ENCODE data around the gene CRYBG2. TPM values are rescaled to one million over a fixed set of nuclear protein-coding genes. Genes with fewer than 3 reads are reported as not detected.
A peak's percentile ranks its signal among the peaks of the same experiment; 100 is the strongest.

Gene CRYBG2
- total and polyA plus RNA-seq, 7 donors = 0.55 to 21.0 (median 13.8) TPM; not detected in 2

- DNase-seq = no peak
- intact Hi-C loops (cut with DNase I) = loop anchor here (1.0 to 10.0 kb wide), 3 partner anchors 46 to 214 kb away; partner anchors contain the start of genes C1orf232 and ZNF593
- H3K27ac ChIP-seq = no peak overlapping the region
- TF ChIP-seq EP300 (IDR thresholded peaks at IDR 0.05) (no peak), POLR2A (IDR thresholded peaks at IDR 0.05) (no peak), POLR2AphosphoS5 (IDR thresholded peaks at IDR 0.05) (no peak)
- TF ChIP-seq, protein P1, sequence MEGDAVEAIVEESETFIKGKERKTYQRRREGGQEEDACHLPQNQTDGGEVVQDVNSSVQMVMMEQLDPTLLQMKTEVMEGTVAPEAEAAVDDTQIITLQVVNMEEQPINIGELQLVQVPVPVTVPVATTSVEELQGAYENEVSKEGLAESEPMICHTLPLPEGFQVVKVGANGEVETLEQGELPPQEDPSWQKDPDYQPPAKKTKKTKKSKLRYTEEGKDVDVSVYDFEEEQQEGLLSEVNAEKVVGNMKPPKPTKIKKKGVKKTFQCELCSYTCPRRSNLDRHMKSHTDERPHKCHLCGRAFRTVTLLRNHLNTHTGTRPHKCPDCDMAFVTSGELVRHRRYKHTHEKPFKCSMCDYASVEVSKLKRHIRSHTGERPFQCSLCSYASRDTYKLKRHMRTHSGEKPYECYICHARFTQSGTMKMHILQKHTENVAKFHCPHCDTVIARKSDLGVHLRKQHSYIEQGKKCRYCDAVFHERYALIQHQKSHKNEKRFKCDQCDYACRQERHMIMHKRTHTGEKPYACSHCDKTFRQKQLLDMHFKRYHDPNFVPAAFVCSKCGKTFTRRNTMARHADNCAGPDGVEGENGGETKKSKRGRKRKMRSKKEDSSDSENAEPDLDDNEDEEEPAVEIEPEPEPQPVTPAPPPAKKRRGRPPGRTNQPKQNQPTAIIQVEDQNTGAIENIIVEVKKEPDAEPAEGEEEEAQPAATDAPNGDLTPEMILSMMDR (IDR thresholded peaks at IDR 0.05) = no peak
- WGBS, 2 donors = 56 to 60% methylated on average over 2 of the region's 2 CpGs
- no peaks in the 10 kb centered on the region for H3K36me3 ChIP-seq
- no peaks in the 10 kb centered on the region for H3K9me3 ChIP-seq
- no peaks in the 10 kb centered on the region for H3K27me3 ChIP-seq
- no peak overlapping the region for H3K4me3 ChIP-seq
- H3K4me1 ChIP-seq = peaks cover 0 to 6% (median 5%) of the 10 kb centered on the region in 4 donors
Observed at GRCh38 chr1:26320896-26321295, 33.0 kb downstream of the CRYBG2 start.

DNA sequence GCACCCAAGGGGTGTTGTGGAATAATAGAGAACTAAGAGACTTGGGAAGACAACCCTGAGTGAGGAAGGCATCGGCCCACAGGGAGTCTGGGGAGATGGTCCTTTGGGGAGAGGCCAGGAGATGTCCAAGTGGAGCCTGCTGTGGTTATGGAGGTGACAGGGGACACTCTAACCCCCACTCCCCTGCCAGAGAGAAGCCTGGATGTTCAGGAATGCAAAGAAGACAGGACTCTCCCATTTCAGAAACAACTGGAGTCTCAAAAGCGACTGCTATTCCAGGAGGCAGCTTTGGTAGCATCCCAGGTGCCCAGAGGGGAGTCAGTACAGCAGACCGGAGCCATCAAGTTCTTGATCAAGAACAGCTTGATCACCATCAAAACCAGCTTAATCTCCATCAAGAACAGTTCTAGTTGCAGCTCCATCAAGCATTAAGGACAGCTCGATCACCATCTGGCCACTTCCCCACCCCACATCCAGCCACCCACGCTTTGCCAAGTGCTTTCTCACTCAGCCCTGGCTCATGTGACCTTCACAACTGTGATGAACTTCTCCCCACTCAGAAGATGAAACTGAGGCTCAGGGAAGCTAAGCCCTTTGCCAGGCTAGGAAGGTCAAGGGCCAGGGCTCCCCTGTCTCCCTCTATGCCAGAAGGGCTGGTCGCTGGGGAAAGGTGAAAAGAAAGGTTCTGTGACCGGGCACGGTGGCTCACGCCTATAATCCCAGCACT, 35.4 kb downstream of the CRYBG2 start:
- Histone ChIP-seq H3K9me3 (no peaks in the 10 kb centered on the region), H3K4me3 (no peak overlapping the region), H3K4me1 (peaks cover 0 to 6% (median 5%) of the 10 kb centered on the region in 4 donors), H3K36me3 (no peaks in the 10 kb centered on the region), H3K27me3 (no peaks in the 10 kb centered on the region), H3K27ac (peak overlapping the region in 3 of 4 donors; percentile 6 to 31 (median 16))
- 53 to 81% methylated on average over 9 of the region's 9 CpGs for WGBS, 2 donors
- TF ChIP-seq POLR2A (IDR thresholded peaks at IDR 0.05) (no peak), POLR2AphosphoS5 (IDR thresholded peaks at IDR 0.05) (no peak), EP300 (IDR thresholded peaks at IDR 0.05) (no peak)
- TF ChIP-seq, protein P1 (IDR thresholded peaks at IDR 0.05) = no peak
- peak; percentile 74 for DNase-seq
- intact Hi-C loops (cut with DNase I) = no loop called here

- H3K4me3 ChIP-seq = no peak within 1 kb of the TSS
- peaks cover 0 to 6% (median 5%) of the 10 kb centered on the region in 4 donors for H3K4me1 ChIP-seq
- intact Hi-C loops (cut with DNase I) = no loop called here
- H3K27ac ChIP-seq = peak within 1 kb of the TSS in 3 of 4 donors; percentile 6 to 31 (median 16)
- no peaks in the 10 kb centered on the region for H3K36me3 ChIP-seq
- WGBS, 2 donors = 44 to 79% methylated on average over 12 of the region's 12 CpGs
- no peaks in the 10 kb centered on the region for H3K27me3 ChIP-seq
- TF ChIP-seq, protein P1 (IDR thresholded peaks at IDR 0.05) = no peak
- TF ChIP-seq POLR2AphosphoS5 (IDR thresholded peaks at IDR 0.05) = no peak
- no peak for TF ChIP-seq EP300 (IDR thresholded peaks at IDR 0.05)
- TF ChIP-seq POLR2A (IDR thresholded peaks at IDR 0.05) = no peak
- H3K9me3 ChIP-seq = no peaks in the 10 kb centered on the region
- no peak for DNase-seq
Observed at GRCh38 chr1:26317612-26318337, 36.2 kb downstream of the CRYBG2 start, which contains the start of gene CD52. TSS of gene CD52 (plus strand) at chr1:26317958. CDS start at chr1:26318018, 60 bp downstream.

GRCh38 chr1:26317146-26317545, 36.8 kb downstream of the CRYBG2 start:
- H3K27me3 ChIP-seq = no peaks in the 10 kb centered on the region
- H3K4me3 ChIP-seq = no peak overlapping the region
- 68 to 93% methylated on average over 2 of the region's 2 CpGs for WGBS, 2 donors
- no peak overlapping the region for H3K27ac ChIP-seq
- intact Hi-C loops (cut with DNase I) = no loop called here
- peaks cover 0 to 6% (median 5%) of the 10 kb centered on the region in 4 donors for H3K4me1 ChIP-seq
- no peaks in the 10 kb centered on the region for H3K9me3 ChIP-seq
- TF ChIP-seq POLR2A (IDR thresholded peaks at IDR 0.05) = no peak
- TF ChIP-seq, protein P1 (IDR thresholded peaks at IDR 0.05) = no peak
- TF ChIP-seq EP300 (IDR thresholded peaks at IDR 0.05) = no peak
- no peak for TF ChIP-seq POLR2AphosphoS5 (IDR thresholded peaks at IDR 0.05)
- no peaks in the 10 kb centered on the region for H3K36me3 ChIP-seq
- no peak for DNase-seq
